Small intestine (tissue), 7 donors: Measurements from ENCODE around the gene AMER2. TPM values are rescaled to one million over a fixed set of nuclear protein-coding genes. Genes with fewer than 3 reads are reported as not detected.

Experiments
- DNase-seq, 2 donors: peaks; one replicate each; pipeline versions ENCODE4 v3.0.0 to v3.0.0-alpha.2; 2013
- FAIRE-seq: peaks from 2 replicates; lab custom pipeline; 2012; peaks lifted over from hg19 to GRCh38; lab: Jason Lieb, UNC
- H3K27ac ChIP-seq, 3 donors: one replicate each; pipeline ENCODE4 v1.5.1; 2013; ENCODE audit warnings: low read length in 2 of 3, mild to moderate bottlenecking in 2 of 3, control low read depth in 1 of 3, inconsistent platforms in 1 of 3, low read depth in 1 of 3, moderate library complexity in 1 of 3
- H3K27me3 ChIP-seq, 3 donors: one replicate each; pipeline ENCODE4 v1.6.1; 2013; ENCODE audit warnings: low read length in 3 of 3, inconsistent platforms in 1 of 3; ENCODE audit not compliant: control insufficient read depth in 3 of 3, insufficient read depth in 3 of 3
- H3K36me3 ChIP-seq, 3 donors: one replicate each; pipeline ENCODE4 v1.6.1; 2013; ENCODE audit warnings: low read length in 3 of 3, inconsistent platforms in 1 of 3, low read depth in 1 of 3, mild to moderate bottlenecking in 1 of 3, moderate library complexity in 1 of 3; ENCODE audit not compliant: control insufficient read depth in 3 of 3, insufficient read depth in 2 of 3
- H3K4me1 ChIP-seq, 3 donors: one replicate each; pipeline ENCODE4 v1.6.1; 2013; ENCODE audit warnings: low read length in 2 of 3, inconsistent platforms in 1 of 3, low read depth in 1 of 3, mild to moderate bottlenecking in 1 of 3, moderate library complexity in 1 of 3; ENCODE audit not compliant: control insufficient read depth in 3 of 3, insufficient read depth in 2 of 3
- H3K4me3 ChIP-seq, 3 donors: one replicate each; pipeline ENCODE4 v1.5.1; 2013; ENCODE audit warnings: low read length in 3 of 3, control low read depth in 1 of 3, inconsistent platforms in 1 of 3, low read depth in 1 of 3, mild to moderate bottlenecking in 1 of 3, moderate library complexity in 1 of 3
- H3K9me3 ChIP-seq, 2 donors: one replicate each; pipeline ENCODE4 v1.6.1; 2013; ENCODE audit warnings: low read depth in 1 of 2, low read length in 1 of 2; ENCODE audit not compliant: control insufficient read depth in 2 of 2, insufficient read depth in 1 of 2
- WGBS, 3 donors: extraction: QIAGEN DNeasy Blood & Tissue Kit; methylation state at CpG; one replicate each; pipeline ENCODE4 v1.1.7; 2013; 5-methylcytosine and 5-hydroxymethylcytosine counted together
- polyA plus RNA-seq, 4 donors: library from polyadenylated mRNA; stranded (reverse) in 3 of 4; unstranded in 1 of 4; fragments of 200-250 nt in 3 of 4; fragments of 120-200 nt in 1 of 4; gene quantifications; one replicate each; pipeline versions ENCODE4 v1.2.1 to v1.2.3, GENCODE V29; 2013
- donor health status: healthy with polysubstance abuse.
- donor health status: control.
- donor health status: control.
- donor health status: Bipolar disorder and iron deficiency.
- donor health status: healthy.

Gene AMER2
- polyA plus RNA-seq, 4 donors, result 0.03 to 0.15 TPM; not detected in 2

DNA sequence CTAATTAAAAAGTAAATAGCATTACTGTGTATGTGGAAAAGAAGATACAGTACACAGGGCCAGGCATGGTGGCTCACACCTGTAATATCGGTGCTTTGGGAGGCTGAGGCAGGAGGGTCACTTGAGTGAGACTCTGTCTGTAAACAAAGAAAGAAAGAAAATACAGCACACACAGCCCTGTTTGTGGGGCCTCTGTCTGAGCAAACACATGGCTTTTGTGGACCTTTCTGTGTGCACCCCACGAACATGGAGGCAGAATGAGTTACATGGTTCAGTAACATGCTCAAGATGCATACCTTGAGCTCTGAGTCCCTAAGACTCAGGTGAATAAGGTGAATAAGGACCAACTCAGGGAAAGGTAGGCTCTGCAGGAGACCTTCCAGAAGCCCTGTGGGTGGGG, 20.0 kb upstream of the AMER2 start:
- 61 to 84% (median 80%) methylated on average over 2 of the region's 2 CpGs for WGBS, 3 donors
- FAIRE-seq, result no peak
- Histone ChIP-seq H3K36me3 (no peaks in the 10 kb centered on the region), H3K4me1 (no peaks in the 10 kb centered on the region), H3K27me3 (peaks cover 0 to 2% (median 0%) of the 10 kb centered on the region in 3 donors), H3K9me3 (no peaks in the 10 kb centered on the region), H3K27ac (no peak overlapping the region), H3K4me3 (no peak overlapping the region)
- no peak for DNase-seq

- FAIRE-seq, result no peak
- DNase-seq, result no peak
- Histone ChIP-seq H3K4me3 (no peak overlapping the region), H3K36me3 (no peaks in the 10 kb centered on the region), H3K9me3 (no peaks in the 10 kb centered on the region), H3K4me1 (no peaks in the 10 kb centered on the region), H3K27me3 (peaks cover 0 to 4% (median 0%) of the 10 kb centered on the region in 3 donors), H3K27ac (no peak overlapping the region)
- 57 to 84% (median 70%) methylated on average over 4 of the region's 4 CpGs for WGBS, 3 donors
Observed at GRCh38 chr13:25190771-25191170, 18.7 kb upstream of the AMER2 start.

DNA sequence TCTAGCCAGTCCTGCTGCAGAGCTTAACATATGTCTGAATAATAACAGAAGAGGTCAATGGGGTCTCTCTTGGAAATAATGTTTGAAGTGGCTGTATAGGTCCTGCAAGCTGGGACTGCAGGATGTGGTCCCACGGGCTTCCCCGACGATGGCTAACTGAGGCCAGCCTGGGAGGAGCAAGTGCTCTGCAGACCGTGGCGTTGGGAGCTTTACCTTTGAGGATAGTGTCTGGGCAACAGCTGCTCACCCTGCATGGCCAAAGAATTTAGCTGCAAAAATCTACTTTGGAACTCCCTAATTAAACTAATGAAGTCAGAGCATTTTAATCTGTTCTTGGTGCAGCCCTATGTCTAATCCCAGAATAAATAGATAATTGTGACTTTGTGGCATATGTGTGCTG, 18.2 kb upstream of the AMER2 start:
- no peak for DNase-seq
- Histone ChIP-seq H3K27ac (no peak overlapping the region), H3K9me3 (no peaks in the 10 kb centered on the region), H3K36me3 (no peaks in the 10 kb centered on the region), H3K4me1 (no peaks in the 10 kb centered on the region), H3K27me3 (peaks cover 0 to 4% (median 0%) of the 10 kb centered on the region in 3 donors), H3K4me3 (no peak overlapping the region)
- 49 to 76% (median 69%) methylated on average over 5 of the region's 5 CpGs for WGBS, 3 donors
- no peak for FAIRE-seq

DNA sequence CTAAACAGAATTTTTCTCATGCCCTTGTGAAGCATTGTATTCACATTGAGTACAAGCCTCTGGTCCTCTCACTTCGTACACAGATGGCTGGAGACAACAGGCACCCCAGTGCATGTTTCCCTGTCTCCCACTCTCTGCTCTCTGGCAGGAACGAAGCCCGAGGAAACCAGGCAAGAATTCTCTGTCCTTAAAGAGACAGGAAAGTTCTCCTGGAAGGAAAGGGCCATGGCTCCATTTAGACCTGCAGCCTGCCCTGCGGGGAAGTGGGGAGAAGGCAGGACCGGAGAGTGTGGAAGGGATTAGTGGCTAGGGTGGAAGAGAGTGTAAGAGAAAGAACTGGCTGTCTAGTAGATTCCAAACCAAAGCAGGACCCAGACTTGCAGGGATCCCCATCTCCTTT, 15.5 kb upstream of the AMER2 start:
- H3K27me3 ChIP-seq, result peaks cover 0 to 2% (median 0%) of the 10 kb centered on the region in 3 donors
- FAIRE-seq (no peak), DNase-seq (no peak)
- H3K4me1 ChIP-seq, result no peaks in the 10 kb centered on the region
- H3K4me3 ChIP-seq, result no peak overlapping the region
- WGBS, 3 donors, result 69 to 79% (median 75%) methylated on average over 5 of the region's 5 CpGs
- no peak overlapping the region for H3K27ac ChIP-seq
- H3K36me3 ChIP-seq, result no peaks in the 10 kb centered on the region
- H3K9me3 ChIP-seq, result no peaks in the 10 kb centered on the region

DNA sequence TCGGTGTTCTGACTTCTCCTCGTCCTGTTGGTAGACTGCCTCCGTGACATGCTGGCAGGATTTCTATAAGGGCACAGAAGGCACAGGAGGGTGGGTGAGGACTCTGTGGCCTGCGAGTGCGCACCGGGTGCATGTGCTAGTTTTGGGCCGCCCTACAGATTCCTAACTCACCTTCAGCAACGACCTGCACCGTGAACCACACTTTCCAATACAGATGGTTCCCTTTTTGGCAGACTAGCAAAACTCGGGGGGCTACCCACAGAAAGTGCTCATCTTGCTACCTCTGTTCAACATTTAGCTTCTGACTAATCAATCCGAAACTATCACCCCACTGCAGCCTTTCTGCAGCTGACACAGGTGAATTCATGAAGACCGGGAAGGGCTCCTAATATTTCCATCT, 14.1 kb upstream of the AMER2 start:
- WGBS, 3 donors, result 78 to 82% (median 82%) methylated on average over 12 of the region's 12 CpGs
- Histone ChIP-seq H3K27ac (no peak overlapping the region), H3K27me3 (peaks cover 0 to 2% (median 0%) of the 10 kb centered on the region in 3 donors), H3K4me1 (no peaks in the 10 kb centered on the region), H3K36me3 (no peaks in the 10 kb centered on the region), H3K4me3 (no peak overlapping the region), H3K9me3 (no peaks in the 10 kb centered on the region)
- no peak for FAIRE-seq
- no peak for DNase-seq

- no peaks in the 10 kb centered on the region for H3K9me3 ChIP-seq
Observed at GRCh38 chr13:25181597-25181996, 9.5 kb upstream of the AMER2 start.

GRCh38 chr13:25180775-25181537, 8.9 kb upstream of the AMER2 start:
- WGBS, 3 donors, result 49 to 53% (median 52%) methylated on average over 3 of the region's 3 CpGs
- DNase-seq (no peak), FAIRE-seq (no peak)
- peaks cover 0 to 15% (median 4%) of the 10 kb centered on the region in 3 donors for H3K27me3 ChIP-seq
- H3K36me3 ChIP-seq, result no peaks in the 10 kb centered on the region
- no peak overlapping the region for H3K27ac ChIP-seq
- H3K4me3 ChIP-seq, result no peak overlapping the region
- H3K4me1 ChIP-seq, result no peaks in the 10 kb centered on the region
- H3K9me3 ChIP-seq, result no peaks in the 10 kb centered on the region

More at GRCh38 chr13:25181597-25181996, 9.5 kb upstream of the AMER2 start:
- no peak for DNase-seq
- 76 to 88% (median 78%) methylated on average over 3 of the region's 3 CpGs for WGBS, 3 donors
- peaks cover 0 to 17% (median 4%) of the 10 kb centered on the region in 3 donors for H3K27me3 ChIP-seq
- no peaks in the 10 kb centered on the region for H3K4me1 ChIP-seq
- no peak overlapping the region for H3K27ac ChIP-seq
- FAIRE-seq, result no peak
- no peaks in the 10 kb centered on the region for H3K36me3 ChIP-seq
- no peak overlapping the region for H3K4me3 ChIP-seq

- no peak for DNase-seq
- peaks cover 0 to 15% (median 4%) of the 10 kb centered on the region in 3 donors for H3K27me3 ChIP-seq
- no peaks in the 10 kb centered on the region for H3K36me3 ChIP-seq
- WGBS, 3 donors, result 57 to 72% (median 62%) methylated on average over 18 of the region's 18 CpGs
- no peaks in the 10 kb centered on the region for H3K4me1 ChIP-seq
- no peak overlapping the region for H3K4me3 ChIP-seq
- no peak for FAIRE-seq
- H3K27ac ChIP-seq, result no peak overlapping the region
- H3K9me3 ChIP-seq, result no peaks in the 10 kb centered on the region
Observed at GRCh38 chr13:25179832-25180774, 8.0 kb upstream of the AMER2 start.
